Activated naive CD8-positive, alpha-beta T cell treated with anti-CD3 and anti-CD28 coated beads, Interleukin-2, amount 10 ng/mL, durations not matched to agents 7 days and 5 days (primary cell): Measurements from ENCODE around the gene FARS2. TPM values are rescaled to one million over a fixed set of nuclear protein-coding genes. Genes with fewer than 3 reads are reported as not detected.

Experiments used
- ATAC-seq: fragments of 150-1000 bp; cut with Tn5 transposase; one replicate; pipeline ENCODE4 v1.10.0; 2021; ENCODE audit warnings: low read depth, moderate library complexity
- POLR2A ChIA-PET: fragments of 350-600 bp; sonication (Branson Sonifier 250); formaldehyde crosslinking; loops from one replicate; lab custom pipeline; 2021; ENCODE audit warnings: antibody characterized with exemption; lab: Charles Lee
- DNase-seq: peaks from one replicate; pipeline ENCODE4 v3.0.0; 2021
- H3K27ac Mint-ChIP-seq: one replicate; pipeline ENCODE4 v1.8.0; 2022; ENCODE audit warnings: mild to moderate bottlenecking, mixed read lengths
- H3K27me3 Mint-ChIP-seq: one replicate; pipeline ENCODE4 v1.8.0; 2022; ENCODE audit warnings: mild to moderate bottlenecking, moderate library complexity, mixed read lengths
- H3K36me3 Mint-ChIP-seq: one replicate; pipeline ENCODE4 v1.8.0; 2021; ENCODE audit warnings: mild to moderate bottlenecking, mixed read lengths
- H3K4me1 Mint-ChIP-seq: one replicate; pipeline ENCODE4 v1.8.0; 2021; ENCODE audit warnings: mixed read lengths
- H3K4me3 Mint-ChIP-seq: one replicate; pipeline ENCODE4 v1.8.0; 2022; ENCODE audit warnings: mild to moderate bottlenecking, moderate library complexity, mixed read lengths
- H3K9me3 Mint-ChIP-seq: one replicate; pipeline ENCODE4 v1.8.0; 2021; ENCODE audit warnings: mixed read lengths
- total RNA-seq, 2 experiments: library from RNA; stranded (reverse); gene quantifications; one replicate each; pipeline ENCODE4 v1.2.3, GENCODE V29; 2021

FARS2 gene
- total RNA-seq, 2 experiments from 2014 or later, result 15.5 to 18.4 TPM

- ATAC-seq (no peak), DNase-seq (no peak)
- peak overlapping the region; percentile 95 for H3K4me3 Mint-ChIP-seq
- H3K27ac Mint-ChIP-seq, result peak overlapping the region; percentile 72
- POLR2A ChIA-PET, result no interaction called here
- H3K4me1 Mint-ChIP-seq, result peaks cover 23% of the 10 kb centered on the region
- no peaks in the 10 kb centered on the region for H3K9me3 Mint-ChIP-seq
- H3K36me3 Mint-ChIP-seq, result peaks cover 7% of the 10 kb centered on the region
- no peaks in the 10 kb centered on the region for H3K27me3 Mint-ChIP-seq
Observed at GRCh38 chr6:5259428-5259827, 1.9 kb upstream of the FARS2 start.

GRCh38 chr6:5260111-5260620 lies 1.1 kb upstream of the FARS2 start:
- DNase-seq (no peak), ATAC-seq (peak; percentile 75)
- peak overlapping the region; percentile 95 for H3K4me3 Mint-ChIP-seq
- H3K36me3 Mint-ChIP-seq, result peaks cover 7% of the 10 kb centered on the region
- POLR2A ChIA-PET, result interaction anchor here (0.5 to 2.0 kb wide), 7 partner anchors 42 to 1238 kb away, joined by 3 to 16 read pairs (median 3); no protein-coding TSS in a partner anchor
- H3K4me1 Mint-ChIP-seq, result peaks cover 23% of the 10 kb centered on the region
- peak overlapping the region; percentile 100 for H3K27ac Mint-ChIP-seq
- no peaks in the 10 kb centered on the region for H3K9me3 Mint-ChIP-seq
- no peaks in the 10 kb centered on the region for H3K27me3 Mint-ChIP-seq

GRCh38 chr6:5261545-5262109 lies 314 bp downstream of the FARS2 start:
- POLR2A ChIA-PET, result interaction anchor here (0.8 to 2.0 kb wide), 4 partner anchors 38 to 87 kb away, joined by 3 to 16 read pairs (median 4); no protein-coding TSS in a partner anchor
- no peaks in the 10 kb centered on the region for H3K9me3 Mint-ChIP-seq
- DNase-seq (no peak), ATAC-seq (no peak)
- H3K27me3 Mint-ChIP-seq, result no peaks in the 10 kb centered on the region
- peak overlapping the region; percentile 100 for H3K27ac Mint-ChIP-seq
- peak overlapping the region; percentile 95 for H3K4me3 Mint-ChIP-seq
- H3K4me1 Mint-ChIP-seq, result peaks cover 26% of the 10 kb centered on the region
- H3K36me3 Mint-ChIP-seq, result peaks cover 10% of the 10 kb centered on the region

GRCh38 chr6:5266423-5266822 lies 5.1 kb downstream of the FARS2 start:
- POLR2A ChIA-PET, result no interaction called here
- H3K9me3 Mint-ChIP-seq, result peaks cover 1% of the 10 kb centered on the region
- no peak overlapping the region for H3K4me3 Mint-ChIP-seq
- no peak overlapping the region for H3K27ac Mint-ChIP-seq
- ATAC-seq (no peak), DNase-seq (no peak)
- peaks cover 12% of the 10 kb centered on the region for H3K4me1 Mint-ChIP-seq
- H3K36me3 Mint-ChIP-seq, result peaks cover 16% of the 10 kb centered on the region
- H3K27me3 Mint-ChIP-seq, result no peaks in the 10 kb centered on the region

DNA sequence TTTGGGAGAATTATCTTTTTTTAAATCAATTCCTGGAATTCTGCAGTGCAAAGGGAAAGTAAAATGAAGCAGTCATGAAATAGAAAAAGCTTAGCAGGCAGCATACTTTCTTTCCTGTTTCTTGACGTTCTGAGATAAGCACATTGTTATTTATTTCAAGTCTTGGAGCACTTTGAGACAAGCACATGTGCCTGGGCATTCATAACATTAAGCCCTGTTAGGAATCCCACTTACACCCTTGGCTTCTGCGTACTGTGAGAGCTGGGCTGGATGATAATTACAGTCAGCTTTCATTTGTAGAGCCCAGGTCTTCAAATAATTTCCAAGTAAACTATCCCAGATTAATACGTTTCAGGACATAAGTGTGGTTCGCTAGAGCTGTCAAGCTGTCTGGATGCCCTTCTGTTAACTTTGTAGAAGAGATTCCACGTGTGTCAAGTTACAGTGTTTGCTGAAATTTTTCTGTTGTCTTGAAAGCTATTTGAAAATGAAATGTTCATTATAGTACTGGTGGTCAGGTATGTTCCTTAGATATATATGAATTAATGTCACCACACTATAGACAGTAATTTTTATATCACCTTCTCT lies 8.9 kb downstream of the FARS2 start:
- H3K4me1 Mint-ChIP-seq, result peaks cover 27% of the 10 kb centered on the region
- H3K4me3 Mint-ChIP-seq, result no peak overlapping the region
- H3K27me3 Mint-ChIP-seq, result no peaks in the 10 kb centered on the region
- H3K36me3 Mint-ChIP-seq, result peaks cover 19% of the 10 kb centered on the region
- peaks cover 1% of the 10 kb centered on the region for H3K9me3 Mint-ChIP-seq
- DNase-seq (no peak), ATAC-seq (no peak)
- H3K27ac Mint-ChIP-seq, result no peak overlapping the region
- POLR2A ChIA-PET, result no interaction called here

- Mint-ChIP-seq H3K9me3 (peaks cover 1% of the 10 kb centered on the region), H3K4me1 (peaks cover 23% of the 10 kb centered on the region), H3K27ac (no peak overlapping the region), H3K4me3 (no peak overlapping the region), H3K27me3 (no peaks in the 10 kb centered on the region), H3K36me3 (peaks cover 16% of the 10 kb centered on the region)
- no peak for DNase-seq
- POLR2A ChIA-PET, result no interaction called here
- no peak for ATAC-seq
Observed at GRCh38 chr6:5271926-5272325, 10.6 kb downstream of the FARS2 start.

GRCh38 chr6:5274231-5274630 lies 12.9 kb downstream of the FARS2 start:
- Mint-ChIP-seq H3K27me3 (no peaks in the 10 kb centered on the region), H3K9me3 (peaks cover 1% of the 10 kb centered on the region), H3K4me3 (no peak overlapping the region), H3K27ac (no peak overlapping the region), H3K4me1 (peaks cover 31% of the 10 kb centered on the region), H3K36me3 (peaks cover 14% of the 10 kb centered on the region)
- POLR2A ChIA-PET, result interaction anchor here (1.3 kb wide), 1 partner anchor 131 kb away, joined by 3 read pairs; no protein-coding TSS in a partner anchor
- ATAC-seq (no peak), DNase-seq (no peak)

GRCh38 chr6:5275497-5275896 lies 14.2 kb downstream of the FARS2 start:
- Mint-ChIP-seq H3K9me3 (no peaks in the 10 kb centered on the region), H3K4me1 (peaks cover 37% of the 10 kb centered on the region), H3K4me3 (no peak overlapping the region), H3K36me3 (peaks cover 12% of the 10 kb centered on the region), H3K27me3 (no peaks in the 10 kb centered on the region), H3K27ac (no peak overlapping the region)
- DNase-seq (no peak), ATAC-seq (no peak)
- POLR2A ChIA-PET, result no interaction called here

DNA sequence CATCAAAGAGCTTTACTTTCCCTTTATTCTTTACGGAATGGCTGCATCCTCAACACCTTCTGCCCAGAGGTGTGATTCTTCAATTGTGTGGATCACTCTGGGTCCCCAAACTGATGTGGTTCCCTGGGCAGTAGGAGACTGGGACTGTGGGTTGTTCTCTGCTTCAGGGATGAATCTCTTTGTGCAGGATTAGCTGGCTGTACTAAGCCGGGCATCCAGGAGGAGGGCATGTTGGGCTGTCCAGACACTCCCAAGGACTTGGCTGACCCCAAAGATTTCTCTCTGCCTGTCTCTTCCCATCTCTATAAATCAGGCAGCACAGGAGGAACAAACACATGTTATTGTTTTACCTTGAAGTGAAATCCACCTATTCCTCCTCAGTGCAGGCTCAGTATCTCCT lies 15.3 kb downstream of the FARS2 start:
- H3K4me1 Mint-ChIP-seq, result peaks cover 33% of the 10 kb centered on the region
- no peak for ATAC-seq
- POLR2A ChIA-PET, result no interaction called here
- H3K9me3 Mint-ChIP-seq, result no peaks in the 10 kb centered on the region
- H3K27ac Mint-ChIP-seq, result no peak overlapping the region
- no peak overlapping the region for H3K4me3 Mint-ChIP-seq
- DNase-seq, result no peak
- H3K27me3 Mint-ChIP-seq, result no peaks in the 10 kb centered on the region
- H3K36me3 Mint-ChIP-seq, result peaks cover 11% of the 10 kb centered on the region

- ATAC-seq, result no peak
Observed at GRCh38 chr6:5277589-5277988, 16.3 kb downstream of the FARS2 start.

DNA sequence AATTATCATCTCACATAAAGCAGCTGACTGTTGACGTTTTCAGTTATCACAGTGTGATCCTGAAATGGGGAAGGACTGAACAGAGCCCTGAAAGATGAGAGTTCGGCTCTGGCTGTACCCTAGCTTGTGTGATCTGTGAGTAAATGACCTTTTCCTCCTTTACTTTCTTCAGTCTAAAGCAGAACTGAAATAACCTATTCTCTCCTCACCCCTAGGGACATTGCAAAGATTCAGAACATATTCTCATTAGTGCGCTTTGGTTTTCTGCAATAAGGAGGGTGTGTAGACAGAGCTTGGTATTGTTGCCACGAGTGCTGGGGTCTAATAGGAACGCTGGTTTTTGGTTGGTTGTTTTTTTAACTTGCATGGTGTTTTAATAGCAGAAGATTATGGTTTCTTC lies 16.7 kb downstream of the FARS2 start:
- Mint-ChIP-seq H3K4me3 (no peak overlapping the region), H3K27me3 (no peaks in the 10 kb centered on the region), H3K36me3 (peaks cover 8% of the 10 kb centered on the region), H3K4me1 (peaks cover 28% of the 10 kb centered on the region), H3K27ac (no peak overlapping the region), H3K9me3 (no peaks in the 10 kb centered on the region)
- POLR2A ChIA-PET, result no interaction called here
- ATAC-seq (no peak), DNase-seq (no peak)

More at GRCh38 chr6:5277589-5277988, 16.3 kb downstream of the FARS2 start:
- H3K9me3 Mint-ChIP-seq, result no peaks in the 10 kb centered on the region
- H3K36me3 Mint-ChIP-seq, result peaks cover 10% of the 10 kb centered on the region
- H3K4me1 Mint-ChIP-seq, result peaks cover 33% of the 10 kb centered on the region
- no peaks in the 10 kb centered on the region for H3K27me3 Mint-ChIP-seq
- POLR2A ChIA-PET, result no interaction called here
- H3K4me3 Mint-ChIP-seq, result no peak overlapping the region
- no peak for DNase-seq
- no peak overlapping the region for H3K27ac Mint-ChIP-seq

- Mint-ChIP-seq H3K4me1 (peaks cover 22% of the 10 kb centered on the region), H3K27me3 (no peaks in the 10 kb centered on the region), H3K4me3 (no peak overlapping the region), H3K27ac (no peak overlapping the region), H3K9me3 (no peaks in the 10 kb centered on the region), H3K36me3 (peaks cover 8% of the 10 kb centered on the region)
- DNase-seq, result no peak
- no peak for ATAC-seq
- POLR2A ChIA-PET, result no interaction called here
Observed at GRCh38 chr6:5278565-5279120, 17.3 kb downstream of the FARS2 start.

- H3K36me3 Mint-ChIP-seq, result peaks cover 8% of the 10 kb centered on the region
- H3K4me1 Mint-ChIP-seq, result peaks cover 15% of the 10 kb centered on the region
- POLR2A ChIA-PET, result no interaction called here
- ATAC-seq (no peak), DNase-seq (no peak)
- no peaks in the 10 kb centered on the region for H3K9me3 Mint-ChIP-seq
- no peaks in the 10 kb centered on the region for H3K27me3 Mint-ChIP-seq
- no peak overlapping the region for H3K27ac Mint-ChIP-seq
- no peak overlapping the region for H3K4me3 Mint-ChIP-seq
Observed at GRCh38 chr6:5279891-5280338, 18.6 kb downstream of the FARS2 start.

DNA sequence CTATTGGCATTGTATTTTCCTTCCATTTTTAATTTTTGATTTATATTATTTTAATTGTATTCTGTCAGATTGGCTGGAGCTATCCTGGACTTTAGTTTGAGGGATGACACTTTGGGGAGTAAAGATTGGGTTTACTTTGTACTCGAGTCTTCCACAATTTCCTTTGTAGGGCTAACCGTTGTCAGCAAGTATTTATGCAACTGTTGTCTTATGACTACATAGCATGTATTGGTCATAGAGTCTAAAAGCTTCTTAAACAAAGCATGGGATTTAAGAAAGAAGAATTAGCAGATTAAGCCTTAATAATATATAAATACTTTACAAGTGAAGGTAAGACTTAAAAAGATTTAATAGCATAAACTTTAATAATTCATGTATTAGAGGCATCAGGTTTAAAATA lies 19.6 kb downstream of the FARS2 start:
- no peak overlapping the region for H3K4me3 Mint-ChIP-seq
- POLR2A ChIA-PET, result no interaction called here
- peaks cover 8% of the 10 kb centered on the region for H3K36me3 Mint-ChIP-seq
- H3K9me3 Mint-ChIP-seq, result no peaks in the 10 kb centered on the region
- H3K27me3 Mint-ChIP-seq, result no peaks in the 10 kb centered on the region
- DNase-seq, result no peak
- peaks cover 17% of the 10 kb centered on the region for H3K4me1 Mint-ChIP-seq
- no peak overlapping the region for H3K27ac Mint-ChIP-seq
- no peak for ATAC-seq
